ENCODE data around the gene GALT. TPM values are rescaled to one million over a fixed set of nuclear protein-coding genes. Genes with fewer than 3 reads are reported as not detected.
A peak's percentile ranks its signal among the peaks of the same experiment; 100 is the strongest.

Gene GALT
- total RNA-seq, 6 donors from 2014 or later = 33.4 to 141 (median 44.3) TPM

GRCh38 chr9:34615132-34615531, 31.3 kb upstream of the GALT start:
- H3K27ac ChIP-seq = no peak overlapping the region
- no peak overlapping the region for H3K4me3 ChIP-seq
- TF ChIP-seq POLR2AphosphoS5 (IDR thresholded peaks at IDR 0.05) (no peak), CTCF (IDR thresholded peaks at IDR 0.05) (no peak), POLR2A (IDR thresholded peaks at IDR 0.05) (no peak), EP300 (IDR thresholded peaks at IDR 0.05) (no peak)
- no peak for DNase-seq
- H3K36me3 ChIP-seq = peaks cover 7 to 49% (median 40%) of the 10 kb centered on the region in 4 donors
- WGBS, 2 donors = 91% methylated on average over 2 of the region's 2 CpGs
- no peaks in the 10 kb centered on the region for H3K27me3 ChIP-seq
- no peak for ATAC-seq (ENCODE audit: low FRiP score in 2 of 2)
- H3K9me3 ChIP-seq = no peaks in the 10 kb centered on the region
- peaks cover 24 to 37% (median 27%) of the 10 kb centered on the region in 4 donors for H3K4me1 ChIP-seq

GRCh38 chr9:34620061-34620994, 26.1 kb upstream of the GALT start, which contains the start of gene DCTN3:
DCTN3 (minus strand) TSS chr9:34620495; CDS start chr9:34620464, 31 bp downstream.
- WGBS, 2 donors = 6 to 7% methylated on average over 25 to 43 of the region's 43 CpGs
- peak within 1 kb of the TSS; percentile 26 to 79 (median 54) for H3K27ac ChIP-seq
- H3K4me1 ChIP-seq = peaks cover 15 to 24% (median 20%) of the 10 kb centered on the region in 4 donors
- DNase-seq (peak; percentile 89 to 98), ATAC-seq (ENCODE audit: low FRiP score in 2 of 2) (peak; percentile 94 to 98)
- TF ChIP-seq POLR2AphosphoS5 (IDR thresholded peaks at IDR 0.05) = peak; percentile 17 to 53
- no peak for TF ChIP-seq CTCF (IDR thresholded peaks at IDR 0.05)
- TF ChIP-seq POLR2A (IDR thresholded peaks at IDR 0.05) = peak in 3 of 4 donors; percentile 25 to 69 (median 51)
- TF ChIP-seq EP300 (IDR thresholded peaks at IDR 0.05) = no peak
- H3K4me3 ChIP-seq = peak within 1 kb of the TSS; percentile 79 to 96 (median 92)
- H3K27me3 ChIP-seq = peaks cover 1 to 30% (median 17%) of the 10 kb centered on the region in 4 donors
- H3K9me3 ChIP-seq = no peaks in the 10 kb centered on the region
- peaks cover 7 to 32% (median 27%) of the 10 kb centered on the region in 4 donors for H3K36me3 ChIP-seq

- WGBS, 2 donors = 10 to 31% methylated on average over 8 to 49 of the region's 63 CpGs
- ATAC-seq (ENCODE audit: low FRiP score in 2 of 2) (no peak), DNase-seq (peak in 1 of 2 donors; percentile 84)
- peak overlapping the region in 1 of 4 donors; percentile 15 for H3K4me3 ChIP-seq
- TF ChIP-seq POLR2AphosphoS5 (IDR thresholded peaks at IDR 0.05) = no peak
- no peak for TF ChIP-seq POLR2A (IDR thresholded peaks at IDR 0.05)
- no peak for TF ChIP-seq CTCF (IDR thresholded peaks at IDR 0.05)
- no peak for TF ChIP-seq EP300 (IDR thresholded peaks at IDR 0.05)
- peaks cover 0 to under 1% (median 0%) of the 10 kb centered on the region in 4 donors for H3K36me3 ChIP-seq
- no peaks in the 10 kb centered on the region for H3K9me3 ChIP-seq
- peaks cover 20 to 27% (median 23%) of the 10 kb centered on the region in 4 donors for H3K4me1 ChIP-seq
- H3K27me3 ChIP-seq = peaks cover 1 to 59% (median 24%) of the 10 kb centered on the region in 4 donors
- H3K27ac ChIP-seq = no peak overlapping the region
Observed at GRCh38 chr9:34623374-34624235, 22.9 kb upstream of the GALT start.

- Histone ChIP-seq H3K4me1 (peaks cover 20 to 32% (median 24%) of the 10 kb centered on the region in 4 donors), H3K4me3 (no peak overlapping the region), H3K27me3 (peaks cover 1 to 68% (median 29%) of the 10 kb centered on the region in 4 donors)
Observed at GRCh38 chr9:34624475-34625185, 21.8 kb upstream of the GALT start.

More at GRCh38 chr9:34624475-34625185, 21.8 kb upstream of the GALT start:
- Histone ChIP-seq H3K9me3 (no peaks in the 10 kb centered on the region), H3K36me3 (no peaks in the 10 kb centered on the region), H3K27ac (no peak overlapping the region)
- ATAC-seq (ENCODE audit: low FRiP score in 2 of 2) (no peak), DNase-seq (peak in 1 of 2 donors; percentile 75)
- WGBS, 2 donors = 29 to 37% methylated on average over 9 to 38 of the region's 39 CpGs
- TF ChIP-seq CTCF (IDR thresholded peaks at IDR 0.05) = no peak
- no peak for TF ChIP-seq POLR2AphosphoS5 (IDR thresholded peaks at IDR 0.05)
- no peak for TF ChIP-seq EP300 (IDR thresholded peaks at IDR 0.05)
- no peak for TF ChIP-seq POLR2A (IDR thresholded peaks at IDR 0.05)

All from upper lobe of left lung (tissue), 6 donors.